Posterior cingulate gyrus (tissue), 11 donors: ENCODE data around the gene RXFP4.
"Not testable (repeated sequence)": the region's sequence is repeated elsewhere in the genome, so short reads cannot be mapped to it uniquely, and the experiment has no call there.

Source experiments
- DNase-seq, 10 donors: peaks; one replicate each; pipeline versions ENCODE4 v3.0.0 to v3.0.0-alpha.2; 2020 to 2021; ENCODE audit warnings: mixed read lengths in 3 of 10
- intact Hi-C: fragments of 100-400 bp; cut with DNase I; formaldehyde crosslinking; loops from one replicate; pipeline ENCODE4 v1.15.1; 2023

The RXFP4 gene

DNA sequence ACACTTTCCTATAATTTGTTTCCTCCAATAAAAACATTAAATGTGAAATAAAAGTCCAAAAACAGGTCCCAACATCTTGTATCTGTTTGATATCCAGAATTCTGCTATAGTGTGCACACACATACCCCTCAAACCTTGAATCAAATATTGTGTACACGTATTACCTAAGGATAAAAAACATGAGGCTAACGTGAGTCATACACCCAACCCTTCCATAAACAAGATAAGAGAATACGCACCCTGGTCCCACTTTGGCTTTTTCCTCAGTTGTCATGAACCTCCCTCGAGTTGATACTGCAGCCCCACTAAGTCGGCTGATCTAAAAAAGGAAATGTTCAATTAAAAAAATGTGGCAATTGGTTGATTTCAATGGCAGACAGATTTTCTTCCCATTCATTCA is 12.4 kb upstream of the RXFP4 start:
- no peak for DNase-seq

DNA sequence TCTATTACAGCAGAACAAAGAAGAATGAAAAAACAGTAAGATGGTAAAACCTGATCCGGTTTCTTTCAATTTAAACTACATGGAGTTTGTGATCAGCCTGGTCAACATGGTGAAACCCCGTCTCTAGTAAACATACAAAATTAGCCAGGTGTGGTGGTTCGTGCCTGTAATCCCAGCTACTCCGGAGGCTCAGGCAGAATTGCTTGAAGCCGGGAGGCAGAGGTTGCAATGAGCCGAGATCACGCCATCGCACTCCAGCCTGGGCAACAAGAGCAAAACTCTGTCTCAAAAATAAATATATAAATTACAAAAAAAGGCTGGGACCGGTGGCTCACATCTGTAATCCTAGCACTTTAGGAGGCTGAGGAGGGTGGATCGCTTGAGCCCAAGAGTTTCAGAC is 10.7 kb upstream of the RXFP4 start:
- intact Hi-C loops, DNase-seq: not testable (repeated sequence)

More for the DNA sequence above, 12.4 kb upstream of the RXFP4 start:
- intact Hi-C loops: no loop called here

DNA sequence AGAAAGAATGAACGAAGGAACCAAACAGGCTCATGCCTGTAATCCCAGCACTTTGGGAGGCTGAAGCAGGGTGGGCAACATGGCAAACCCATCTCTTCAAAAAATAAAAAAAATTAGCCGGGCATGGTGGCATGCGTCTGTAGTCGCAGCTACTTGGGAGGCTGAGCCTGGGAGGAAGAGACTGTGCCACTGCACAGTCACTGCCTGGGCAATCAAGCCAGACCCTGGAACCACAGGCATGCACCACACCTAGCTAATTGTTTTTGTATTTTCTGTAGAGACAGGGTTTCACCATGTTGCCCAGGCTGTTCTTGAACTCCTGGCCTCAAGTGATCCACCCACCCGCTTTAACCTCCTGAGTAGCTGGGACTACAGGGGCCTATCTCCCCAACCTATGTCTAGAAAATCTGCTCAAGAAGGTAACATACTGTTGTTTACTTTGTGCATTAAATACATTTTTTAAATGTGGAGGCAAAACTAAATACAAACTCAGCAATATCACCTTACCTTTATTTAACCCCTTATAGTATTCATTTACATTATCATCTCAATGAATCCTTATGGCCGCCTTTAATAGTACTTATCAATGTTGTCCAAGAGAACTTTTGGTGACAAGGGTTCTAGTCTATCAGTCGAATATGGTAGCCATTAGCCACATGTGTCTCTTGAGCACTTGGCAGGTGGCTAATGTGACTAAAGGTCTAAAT is 10.0 kb upstream of the RXFP4 start:
- intact Hi-C loops: no loop called here

DNA sequence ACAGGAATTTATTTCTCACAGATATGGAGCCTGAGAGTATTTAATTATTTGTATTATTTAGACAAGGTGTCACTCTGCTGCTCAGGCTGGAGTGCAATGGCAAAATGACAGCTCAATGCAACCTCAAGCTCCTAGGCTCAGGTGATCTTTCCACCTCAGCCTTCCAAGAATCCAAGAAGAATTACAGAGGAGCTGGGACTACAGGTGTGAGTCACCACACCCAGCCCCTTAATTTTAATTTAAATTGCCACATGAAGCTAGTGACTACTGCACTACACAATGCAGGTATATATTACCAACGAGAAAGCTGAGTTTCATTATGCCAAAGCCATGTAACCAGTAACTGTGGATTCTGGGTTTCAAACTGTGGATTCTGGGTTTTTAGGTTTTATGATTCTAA is 9.4 kb upstream of the RXFP4 start:
- DNase-seq: no peak
- intact Hi-C loops: no loop called here

More for the DNA sequence above, 10.0 kb upstream of the RXFP4 start:
- DNase-seq: no peak

DNA sequence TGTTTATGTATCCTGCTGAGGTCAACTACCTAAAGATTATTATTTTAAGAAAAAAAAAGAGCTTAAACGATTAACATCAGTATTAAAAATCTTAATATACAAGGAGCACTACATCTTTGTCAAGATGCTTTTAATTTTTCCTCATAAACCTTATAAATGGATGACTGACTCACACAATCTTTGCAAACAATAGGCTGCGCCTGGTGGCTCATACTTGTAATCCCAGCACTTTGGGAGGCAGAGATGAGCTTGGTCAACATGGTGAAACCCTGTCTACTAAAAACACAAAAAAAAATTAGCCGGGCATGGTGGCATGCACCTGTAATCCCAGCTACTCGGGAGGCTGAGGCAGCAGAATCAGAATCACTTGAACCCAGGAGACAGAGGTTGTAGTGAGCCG is 9.0 kb upstream of the RXFP4 start:
- no peak for DNase-seq
- intact Hi-C loops: no loop called here

DNA sequence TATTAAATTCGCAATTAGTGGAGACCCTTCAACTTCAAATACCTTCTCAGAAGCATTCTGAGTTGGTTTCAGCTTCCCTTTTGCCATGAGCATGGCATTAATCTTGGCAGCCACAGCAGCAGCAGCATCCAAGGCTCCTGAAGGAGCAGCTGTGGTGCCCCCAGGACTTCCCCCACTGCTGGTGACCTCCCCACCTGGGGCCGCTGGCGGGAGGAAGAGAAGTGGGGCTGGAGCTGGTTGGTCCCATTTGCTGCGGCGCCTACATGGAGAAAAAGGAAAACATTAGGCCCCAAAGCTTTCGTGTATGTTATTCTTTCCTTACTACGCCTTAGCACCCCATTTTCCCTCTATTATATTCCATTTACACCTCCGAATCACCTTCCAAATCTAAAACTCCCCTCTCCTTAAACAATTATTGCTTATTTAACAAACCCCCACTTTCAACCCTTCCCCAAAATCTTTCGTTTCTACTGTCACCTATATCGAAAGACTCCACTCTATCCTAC is 7.8 kb upstream of the RXFP4 start:
- DNase-seq: no peak
- intact Hi-C loops: loop anchor here (2.0 kb wide), 1 partner anchor 75 kb away; the partner anchor contains the start of gene SYT11

DNA sequence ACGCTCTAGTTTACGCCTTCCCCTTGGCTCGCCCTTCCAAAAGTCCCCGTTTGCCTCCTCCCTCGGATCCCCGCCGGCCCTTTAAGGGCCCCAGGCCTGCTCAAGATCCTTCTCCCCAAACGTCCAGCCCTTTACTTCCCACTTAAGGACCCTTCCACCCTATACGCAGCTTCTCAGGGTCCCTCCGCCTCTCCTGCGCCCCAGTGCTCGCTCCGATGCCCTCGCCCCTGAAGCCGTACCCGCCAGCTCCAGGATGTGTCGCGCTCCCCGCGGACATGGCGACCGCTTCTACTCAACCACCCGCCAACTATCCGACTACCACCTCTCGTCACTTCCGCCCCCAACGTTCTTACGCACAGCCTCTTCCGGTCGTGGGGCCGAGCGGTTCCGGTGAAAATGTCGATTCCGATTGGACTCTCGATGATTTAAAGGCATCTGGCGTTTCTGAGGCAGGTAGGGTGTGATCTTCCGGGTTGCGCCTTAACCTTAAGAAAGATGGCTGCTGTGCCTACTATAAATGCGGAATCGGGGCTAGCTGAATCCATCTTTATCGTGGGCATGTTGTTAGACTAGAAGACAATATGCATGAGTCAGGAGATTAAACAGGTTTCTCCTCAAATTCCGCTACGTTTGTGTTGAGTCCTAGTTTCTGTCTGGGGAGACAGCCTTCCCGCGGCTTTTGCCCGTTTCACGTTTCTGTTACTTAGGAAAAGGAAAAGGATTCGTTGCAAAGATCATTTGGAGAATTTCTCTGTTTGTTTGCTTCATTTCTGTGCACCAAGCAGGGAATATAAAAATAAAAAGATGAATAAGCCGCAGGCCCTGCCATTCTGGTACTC is 7.1 kb upstream of the RXFP4 start, which contains the start of gene KHDC4:
Gene KHDC4, minus strand, starts transcription at position 317 of the 839 bp plus-strand sequence. Its CDS starts 40 bp downstream, at position 277.
- peak; percentile 91 to 99 (median 96) for DNase-seq
- intact Hi-C loops: loop anchor here (2.0 kb wide), 1 partner anchor 76 kb away; the partner anchor contains the start of gene SYT11

DNA sequence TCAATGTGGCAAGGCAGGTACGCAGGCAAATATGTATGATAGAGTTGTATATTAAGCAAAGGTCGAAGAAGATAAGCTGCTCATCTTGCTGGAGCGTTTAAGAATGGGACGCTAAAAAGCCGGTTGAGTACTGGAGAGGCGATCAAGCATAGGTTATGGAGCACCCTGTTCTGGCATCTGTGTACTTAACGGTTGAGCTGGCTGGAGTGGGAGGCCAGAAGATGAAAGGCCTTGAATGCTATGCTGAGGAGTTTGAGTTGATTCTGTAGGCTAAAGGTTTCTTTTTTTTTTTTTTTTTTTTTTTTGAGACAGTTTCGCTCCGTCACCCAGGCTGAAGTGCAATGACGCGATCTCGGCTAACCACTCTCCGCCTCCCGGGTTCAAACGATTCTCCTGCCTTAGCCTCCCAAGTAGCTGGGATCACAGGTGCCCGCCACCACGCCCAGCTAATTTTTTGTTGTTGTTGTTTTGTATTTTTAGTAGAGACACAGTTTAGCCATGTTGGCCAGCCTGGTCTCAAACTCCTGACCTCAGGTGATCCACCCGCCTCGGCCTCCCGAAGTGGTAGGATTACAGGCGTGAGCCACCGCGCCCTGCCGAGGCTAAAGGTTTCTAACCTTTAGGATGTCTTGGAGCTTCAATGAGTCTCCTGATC is 6.4 kb upstream of the RXFP4 start:
- intact Hi-C loops: loop anchor here (1.0 to 2.0 kb wide), 2 partner anchors 76 to 115 kb away; partner anchors contain the start of gene SYT11
- peak in 1 of 10 donors; percentile 67 for DNase-seq

DNA sequence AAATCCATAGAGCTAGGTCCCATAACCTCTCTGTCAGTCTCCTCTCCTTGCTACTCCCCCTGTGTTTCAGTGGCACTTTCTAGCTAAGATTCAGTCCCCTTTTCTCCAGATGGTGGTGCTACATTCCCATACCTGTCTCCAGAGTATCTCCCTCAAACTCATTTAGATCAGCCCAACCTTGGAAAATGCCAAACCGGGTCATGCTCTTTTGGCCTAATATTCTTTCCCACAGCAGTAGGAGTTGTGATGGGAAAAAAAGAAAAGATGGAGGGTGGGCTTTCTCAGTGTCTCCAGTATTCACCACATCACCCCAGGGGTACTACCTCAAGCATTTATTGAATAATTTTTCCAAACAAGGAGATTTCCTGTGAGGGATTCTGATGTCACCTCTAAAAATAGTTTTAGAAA is 3.2 kb upstream of the RXFP4 start:
- no peak for DNase-seq
- intact Hi-C loops: loop anchor here (1.0 kb wide), 1 partner anchor 51 kb away; no protein-coding TSS in a partner anchor

DNA sequence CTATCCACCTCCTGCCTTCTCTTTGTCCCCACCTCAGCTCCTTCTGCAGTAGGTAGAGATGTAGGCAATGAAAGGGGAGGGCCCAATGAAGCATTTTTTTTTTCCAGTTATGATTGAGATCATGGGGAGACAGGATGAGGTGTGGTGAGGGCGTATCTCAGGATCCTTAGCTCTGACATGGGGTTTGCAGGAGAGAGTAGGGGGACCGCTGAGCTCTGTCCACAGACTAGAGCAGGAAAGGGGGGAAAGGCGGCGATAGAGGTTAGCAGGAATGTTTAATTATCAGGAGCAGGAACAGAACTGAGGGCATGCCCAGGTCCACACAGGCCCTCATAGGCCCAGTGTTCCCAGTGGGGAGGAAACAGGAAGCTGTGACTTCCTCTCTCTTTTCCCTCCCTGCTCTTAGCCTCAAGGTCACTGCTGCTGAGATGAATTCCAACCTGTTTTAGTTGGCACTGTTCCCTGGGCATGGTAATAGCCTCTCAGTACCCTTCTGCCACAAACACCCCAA is 901 bp upstream of the RXFP4 start:
- no peak for DNase-seq
- intact Hi-C loops: no loop called here

DNA sequence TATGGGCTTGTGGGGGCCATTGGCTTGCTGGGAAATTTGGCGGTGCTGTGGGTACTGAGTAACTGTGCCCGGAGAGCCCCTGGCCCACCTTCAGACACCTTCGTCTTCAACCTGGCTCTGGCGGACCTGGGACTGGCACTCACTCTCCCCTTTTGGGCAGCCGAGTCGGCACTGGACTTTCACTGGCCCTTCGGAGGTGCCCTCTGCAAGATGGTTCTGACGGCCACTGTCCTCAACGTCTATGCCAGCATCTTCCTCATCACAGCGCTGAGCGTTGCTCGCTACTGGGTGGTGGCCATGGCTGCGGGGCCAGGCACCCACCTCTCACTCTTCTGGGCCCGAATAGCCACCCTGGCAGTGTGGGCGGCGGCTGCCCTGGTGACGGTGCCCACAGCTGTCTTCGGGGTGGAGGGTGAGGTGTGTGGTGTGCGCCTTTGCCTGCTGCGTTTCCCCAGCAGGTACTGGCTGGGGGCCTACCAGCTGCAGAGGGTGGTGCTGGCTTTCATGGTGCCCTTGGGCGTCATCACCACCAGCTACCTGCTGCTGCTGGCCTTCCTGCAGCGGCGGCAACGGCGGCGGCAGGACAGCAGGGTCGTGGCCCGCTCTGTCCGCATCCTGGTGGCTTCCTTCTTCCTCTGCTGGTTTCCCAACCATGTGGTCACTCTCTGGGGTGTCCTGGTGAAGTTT is 550 bp downstream of the RXFP4 start:
- DNase-seq: no peak
- intact Hi-C loops: no loop called here

DNA sequence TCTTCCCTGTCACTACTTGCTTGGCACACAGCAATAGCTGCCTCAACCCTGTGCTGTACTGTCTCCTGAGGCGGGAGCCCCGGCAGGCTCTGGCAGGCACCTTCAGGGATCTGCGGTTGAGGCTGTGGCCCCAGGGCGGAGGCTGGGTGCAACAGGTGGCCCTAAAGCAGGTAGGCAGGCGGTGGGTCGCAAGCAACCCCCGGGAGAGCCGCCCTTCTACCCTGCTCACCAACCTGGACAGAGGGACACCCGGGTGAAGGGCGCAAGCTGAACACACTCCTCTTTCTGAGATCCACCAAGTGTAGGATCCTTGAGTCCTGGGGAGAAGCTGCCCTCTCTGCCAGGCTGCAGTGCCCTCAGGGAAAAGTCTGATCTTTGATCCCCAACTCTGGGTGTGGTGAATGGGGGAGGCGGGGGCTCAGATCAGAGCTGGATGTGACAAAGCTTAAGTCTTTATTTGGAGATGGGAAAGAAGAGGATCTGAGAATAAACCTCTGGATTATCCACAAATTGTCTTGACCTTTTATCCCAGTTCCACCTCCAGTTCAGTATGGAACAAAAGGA is 1.2 kb downstream of the RXFP4 start:
- peak in 1 of 10 donors; percentile 82 for DNase-seq
- intact Hi-C loops: no loop called here

DNA sequence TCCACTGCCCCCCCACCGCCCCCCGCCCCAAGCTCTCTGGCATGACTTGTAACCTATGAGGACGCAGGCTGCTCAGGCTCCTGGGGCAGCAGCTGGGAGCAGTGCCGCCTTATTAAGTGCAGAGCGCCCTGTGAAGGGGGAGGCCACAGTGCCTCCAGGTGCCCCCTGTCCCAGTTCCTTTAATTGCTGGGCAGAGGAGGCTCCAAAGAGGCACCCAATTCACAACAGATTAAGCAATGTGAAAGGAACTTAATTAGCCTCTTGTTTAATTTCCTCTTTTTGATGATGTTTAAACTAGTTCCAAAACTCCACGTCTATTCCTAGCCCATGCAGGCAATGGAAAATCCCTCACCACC is 3.0 kb downstream of the RXFP4 start:
- peak in 1 of 10 donors; percentile 77 for DNase-seq
- intact Hi-C loops: no loop called here

DNA sequence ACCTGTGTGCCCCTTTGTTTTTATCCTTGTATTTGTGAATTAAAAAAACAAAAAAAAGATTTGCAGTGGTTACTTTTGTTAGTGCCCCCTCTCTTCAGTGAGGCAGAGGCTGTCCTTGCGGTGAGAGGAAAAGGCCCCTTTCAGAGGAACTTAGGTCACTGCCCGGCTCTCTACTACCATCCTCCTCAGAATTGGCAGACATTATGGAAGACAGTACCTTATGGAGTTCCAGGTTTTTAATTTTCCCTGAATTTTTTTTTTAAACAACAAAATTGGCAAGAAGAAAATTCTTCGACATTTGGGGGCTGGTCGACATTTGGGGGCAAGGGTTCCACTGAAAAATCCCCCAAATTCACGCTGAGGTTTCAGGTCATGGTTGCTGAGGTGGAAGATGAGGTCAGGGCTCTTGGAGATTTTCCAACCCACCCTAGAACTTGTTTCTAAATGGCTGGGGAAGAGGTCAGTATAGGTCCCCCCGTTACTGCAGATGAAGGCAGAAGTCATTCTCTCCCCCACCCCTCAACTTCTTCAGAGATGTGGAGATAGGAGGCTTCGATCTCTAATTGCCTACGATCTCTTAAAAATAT is 5.3 kb downstream of the RXFP4 start:
- intact Hi-C loops: no loop called here
- DNase-seq: no peak

DNA sequence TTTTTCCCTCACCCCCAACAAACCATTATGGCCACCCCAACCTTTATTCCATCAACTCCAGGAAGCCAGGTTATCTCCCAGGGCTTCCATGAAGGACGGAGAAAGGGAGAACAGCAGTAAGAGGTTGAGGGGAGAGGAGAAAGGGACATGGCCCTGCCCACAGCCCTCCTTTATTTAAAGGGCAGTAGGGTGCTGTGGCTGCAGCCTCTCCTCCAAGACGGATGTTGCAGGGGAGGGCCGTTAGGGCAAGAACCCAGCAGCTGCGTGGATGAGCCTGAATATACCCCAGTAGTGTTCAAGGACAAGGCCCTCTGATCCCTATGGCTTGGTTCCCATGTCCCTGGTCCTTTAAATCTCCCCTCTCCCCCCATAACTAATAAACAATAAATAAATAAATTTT is 5.9 kb downstream of the RXFP4 start:
- no peak for DNase-seq
- intact Hi-C loops: no loop called here

DNA sequence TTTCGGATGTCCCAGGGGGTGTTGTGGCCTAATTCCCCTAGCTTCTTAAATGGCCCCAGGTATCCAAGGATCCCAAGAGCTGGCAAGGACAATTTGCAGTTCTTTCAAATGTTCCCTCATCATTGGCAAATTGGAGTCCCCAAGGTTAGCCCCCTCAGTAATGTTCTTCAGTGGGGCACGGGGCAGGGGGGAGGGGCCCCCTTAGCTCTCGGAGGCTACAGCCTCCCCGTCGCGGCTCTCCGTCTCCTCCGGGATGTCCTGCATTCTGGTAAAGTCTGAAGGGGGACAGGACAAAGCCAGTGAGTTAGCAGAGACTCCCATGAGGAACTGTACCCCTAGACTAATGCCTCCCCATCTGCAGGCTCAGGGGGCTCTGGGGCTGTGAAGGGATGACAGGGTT is 6.3 kb downstream of the RXFP4 start:
- DNase-seq: no peak
- intact Hi-C loops: no loop called here

DNA sequence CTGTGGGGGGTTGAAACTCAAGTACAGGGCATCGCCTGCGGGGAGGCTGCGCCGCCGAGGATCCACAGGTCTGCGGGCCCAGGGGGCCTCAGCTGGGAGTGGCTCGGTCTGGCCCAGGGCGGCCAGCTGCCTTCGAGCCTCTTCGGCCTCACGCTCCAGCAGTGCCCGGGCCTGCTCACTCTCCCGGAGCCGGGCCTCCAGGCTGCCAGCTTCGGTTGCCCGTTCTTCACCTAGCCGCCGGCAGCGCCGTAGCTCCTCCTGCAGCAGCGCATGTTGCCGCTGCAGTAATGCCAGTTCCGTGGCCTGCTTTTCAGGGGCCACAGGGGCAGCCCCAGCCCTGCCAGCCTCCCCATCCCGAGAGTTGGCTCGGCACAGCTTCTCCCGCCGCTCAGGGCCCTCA is 9.4 kb downstream of the RXFP4 start:
- intact Hi-C loops: no loop called here
- peak in 1 of 10 donors; percentile 82 for DNase-seq

DNA sequence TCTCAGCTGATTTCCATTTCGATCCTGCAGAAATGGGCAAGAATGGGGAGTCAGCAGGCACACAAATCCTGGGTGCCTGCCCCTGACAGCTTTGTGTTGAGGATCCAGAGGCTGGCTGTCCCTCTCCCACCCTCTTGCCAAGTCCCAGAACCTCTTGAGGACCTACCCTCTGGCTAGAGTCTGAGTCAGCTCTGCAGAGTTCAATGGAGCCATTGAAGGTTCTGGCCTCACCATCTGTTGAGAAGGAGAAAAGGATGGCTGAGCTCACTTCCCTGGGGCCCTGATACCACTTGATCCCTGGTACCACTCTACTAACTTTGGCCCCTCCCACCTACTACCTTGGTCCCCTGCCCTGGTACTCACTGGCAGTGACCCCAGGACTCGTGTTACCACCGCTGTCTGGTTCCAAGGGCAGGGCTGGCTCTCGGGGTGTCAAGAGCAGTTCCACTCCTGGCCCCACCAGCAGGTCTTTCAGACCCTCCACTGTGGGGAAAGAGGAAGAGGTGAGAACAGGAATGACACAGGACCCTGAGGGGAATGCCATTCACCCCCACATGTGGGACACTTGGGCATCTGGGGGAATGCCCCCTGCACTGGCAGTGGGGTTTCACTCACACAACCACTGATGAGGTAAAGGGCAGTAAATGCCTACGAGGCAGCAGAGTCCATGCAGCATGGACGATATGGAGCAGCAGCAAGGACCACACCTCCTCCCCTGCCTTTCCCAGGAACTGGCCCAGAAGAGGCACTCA is 10.5 kb downstream of the RXFP4 start:
- intact Hi-C loops: no loop called here
- DNase-seq: peak in 2 of 10 donors; percentile 5 to 42

DNA sequence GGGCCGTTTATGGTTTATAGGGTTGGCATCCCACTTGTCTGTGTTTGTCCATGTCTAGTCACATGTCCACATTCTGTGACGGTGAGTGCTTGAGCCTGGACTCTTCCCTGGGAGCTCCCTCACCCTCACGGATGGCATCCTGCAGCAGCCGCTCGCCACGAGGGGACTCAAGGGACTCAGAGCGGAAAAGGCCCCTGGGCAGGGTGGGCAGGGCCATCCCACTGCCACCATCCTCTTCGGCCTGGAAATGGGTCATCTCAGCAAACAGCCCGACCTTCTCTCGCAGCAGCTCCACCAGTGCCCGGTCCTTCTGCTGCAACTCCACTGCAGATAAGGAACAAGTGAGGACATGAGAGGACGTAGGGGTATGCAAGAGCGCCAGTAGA is 11.1 kb downstream of the RXFP4 start:
- DNase-seq: peak in 3 of 10 donors; percentile 41 to 71 (median 49)
- intact Hi-C loops: no loop called here
